AG09319 (cell line): Measurements from ENCODE around the gene RRM1.
"Not testable (repeated sequence)": the region's sequence is repeated elsewhere in the genome, so short reads cannot be mapped to it uniquely, and the experiment has no call there.

Experiments
- DNase-seq: peaks from one replicate; pipeline ENCODE4 v3.0.0-alpha.2; 2010; ENCODE audit warnings: low read depth; ENCODE audit errors: extremely low read depth
- TF ChIP-seq, protein P1 (sequence below): IDR thresholded peaks from 2 replicates; pipeline ENCODE4 v1.5.1; 2011; ENCODE audit warnings: low read depth, mild to moderate bottlenecking, inconsistent platforms, low read length, moderate library complexity

The RRM1 gene

DNA sequence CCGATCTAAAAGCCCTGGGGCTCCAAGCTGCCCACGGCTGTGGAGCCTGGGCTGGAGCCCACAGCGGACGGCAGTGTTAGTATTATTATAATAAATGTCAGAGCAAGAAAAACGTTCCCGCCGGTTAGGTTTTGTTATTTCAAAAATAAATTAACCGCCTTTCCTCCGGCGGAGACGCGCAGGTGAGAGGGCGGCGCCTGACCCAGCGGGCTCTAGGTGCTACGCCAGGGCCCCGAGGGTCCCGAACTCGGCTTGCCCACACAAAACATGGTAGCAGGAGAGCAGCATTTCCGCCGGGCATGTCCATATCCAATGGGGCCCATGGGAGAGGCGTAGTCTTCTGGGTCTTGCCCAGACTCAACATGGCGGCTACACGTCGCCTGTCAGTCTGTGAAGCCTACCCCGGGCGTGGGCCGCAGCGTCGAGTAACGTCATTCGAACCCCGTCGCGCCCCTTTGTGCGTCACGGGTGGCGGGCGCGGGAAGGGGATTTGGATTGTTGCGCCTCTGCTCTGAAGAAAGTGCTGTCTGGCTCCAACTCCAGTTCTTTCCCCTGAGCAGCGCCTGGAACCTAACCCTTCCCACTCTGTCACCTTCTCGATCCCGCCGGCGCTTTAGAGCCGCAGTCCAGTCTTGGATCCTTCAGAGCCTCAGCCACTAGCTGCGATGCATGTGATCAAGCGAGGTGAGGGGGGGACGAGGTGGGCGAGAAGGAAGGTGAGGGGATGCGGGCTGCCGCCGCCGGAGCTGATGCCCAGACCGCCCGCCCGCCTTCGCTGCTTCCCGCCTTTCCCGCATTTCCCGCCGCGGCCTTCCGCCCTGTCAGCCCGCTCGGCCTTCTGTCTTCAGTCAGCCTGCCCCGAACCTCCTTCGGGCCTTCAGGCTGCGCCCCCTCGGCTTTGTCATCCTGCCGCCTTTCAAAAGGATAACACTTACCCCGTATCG is at the start of gene RRM1:
Gene RRM1 (plus strand): TSS at position 452 of the 944 bp plus-strand sequence. CDS start 214 bp downstream, at position 666.
- TF ChIP-seq, protein P1, sequence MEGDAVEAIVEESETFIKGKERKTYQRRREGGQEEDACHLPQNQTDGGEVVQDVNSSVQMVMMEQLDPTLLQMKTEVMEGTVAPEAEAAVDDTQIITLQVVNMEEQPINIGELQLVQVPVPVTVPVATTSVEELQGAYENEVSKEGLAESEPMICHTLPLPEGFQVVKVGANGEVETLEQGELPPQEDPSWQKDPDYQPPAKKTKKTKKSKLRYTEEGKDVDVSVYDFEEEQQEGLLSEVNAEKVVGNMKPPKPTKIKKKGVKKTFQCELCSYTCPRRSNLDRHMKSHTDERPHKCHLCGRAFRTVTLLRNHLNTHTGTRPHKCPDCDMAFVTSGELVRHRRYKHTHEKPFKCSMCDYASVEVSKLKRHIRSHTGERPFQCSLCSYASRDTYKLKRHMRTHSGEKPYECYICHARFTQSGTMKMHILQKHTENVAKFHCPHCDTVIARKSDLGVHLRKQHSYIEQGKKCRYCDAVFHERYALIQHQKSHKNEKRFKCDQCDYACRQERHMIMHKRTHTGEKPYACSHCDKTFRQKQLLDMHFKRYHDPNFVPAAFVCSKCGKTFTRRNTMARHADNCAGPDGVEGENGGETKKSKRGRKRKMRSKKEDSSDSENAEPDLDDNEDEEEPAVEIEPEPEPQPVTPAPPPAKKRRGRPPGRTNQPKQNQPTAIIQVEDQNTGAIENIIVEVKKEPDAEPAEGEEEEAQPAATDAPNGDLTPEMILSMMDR: no peak
- DNase-seq: peak; percentile 88

DNA sequence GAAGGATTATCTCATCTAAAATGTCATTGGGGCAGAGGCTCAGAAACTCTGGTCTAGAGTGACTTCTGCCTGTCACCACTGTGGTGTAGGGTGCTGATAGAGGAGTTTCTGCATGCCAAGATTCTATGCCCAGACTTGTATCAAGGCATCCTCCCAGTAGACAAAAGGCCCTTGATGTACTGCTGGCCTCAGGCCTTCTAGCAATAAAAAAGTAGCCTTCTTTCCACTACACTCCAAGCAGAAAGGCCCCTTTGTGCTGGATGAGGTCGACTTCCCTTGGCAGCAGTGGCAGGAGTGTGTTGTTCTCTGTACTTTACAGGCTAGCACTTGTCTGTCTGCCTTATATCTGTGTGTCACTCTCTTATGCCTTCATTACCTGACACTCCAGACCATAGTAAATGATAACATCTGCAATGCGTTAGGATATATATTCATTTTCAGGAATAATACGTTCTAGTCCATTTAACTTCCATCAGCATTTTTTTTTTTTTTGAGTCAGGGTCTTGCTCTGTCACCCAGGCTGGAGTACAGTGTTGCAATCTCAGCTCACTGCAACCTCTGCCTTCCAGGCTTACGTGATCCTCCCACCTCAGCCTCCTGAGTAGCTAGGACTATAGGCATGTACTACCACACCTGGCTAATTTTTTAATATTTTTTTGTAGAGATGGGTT is 49.5 kb upstream of the RRM1 start:
- DNase-seq: no peak
- TF ChIP-seq, protein P1: no peak

DNA sequence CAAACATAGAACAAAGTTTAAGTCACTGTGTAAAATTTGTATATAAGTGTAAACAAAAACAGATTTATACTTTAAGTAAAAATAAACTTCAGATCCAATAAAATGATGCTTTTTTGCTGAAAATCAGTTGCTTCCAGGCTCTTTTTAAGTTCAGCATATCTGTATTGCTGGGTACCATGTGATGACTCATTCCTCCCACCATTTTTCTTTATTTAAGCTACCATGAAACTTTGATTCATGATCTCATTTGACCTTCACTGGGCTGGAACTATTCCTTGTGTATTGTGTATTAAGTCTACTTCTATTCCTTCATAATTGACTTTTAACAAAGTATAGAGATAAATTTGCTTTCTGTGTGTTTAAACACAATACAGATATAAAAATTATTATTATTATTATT is 46.3 kb upstream of the RRM1 start:
- DNase-seq: no peak
- TF ChIP-seq, protein P1: no peak

DNA sequence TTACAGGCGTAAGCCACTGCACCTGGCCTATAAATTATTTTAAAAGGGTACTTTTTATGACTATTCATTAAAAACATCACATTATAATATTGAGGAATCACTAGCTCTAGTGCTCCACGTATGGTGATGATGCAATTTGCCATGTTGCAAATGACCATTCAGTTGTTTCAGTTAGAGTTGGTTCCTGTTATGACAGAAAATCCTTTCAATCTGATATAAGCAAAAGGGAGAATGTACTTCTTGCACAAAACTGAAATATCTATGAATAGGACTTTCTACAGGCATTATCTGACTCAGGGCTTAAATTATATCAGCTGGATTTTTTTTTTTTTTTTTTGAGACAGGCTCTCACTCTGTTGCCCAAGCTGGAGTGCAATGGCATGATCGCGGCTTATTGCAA is 45.6 kb upstream of the RRM1 start:
- DNase-seq: no peak
- TF ChIP-seq, protein P1: no peak

DNA sequence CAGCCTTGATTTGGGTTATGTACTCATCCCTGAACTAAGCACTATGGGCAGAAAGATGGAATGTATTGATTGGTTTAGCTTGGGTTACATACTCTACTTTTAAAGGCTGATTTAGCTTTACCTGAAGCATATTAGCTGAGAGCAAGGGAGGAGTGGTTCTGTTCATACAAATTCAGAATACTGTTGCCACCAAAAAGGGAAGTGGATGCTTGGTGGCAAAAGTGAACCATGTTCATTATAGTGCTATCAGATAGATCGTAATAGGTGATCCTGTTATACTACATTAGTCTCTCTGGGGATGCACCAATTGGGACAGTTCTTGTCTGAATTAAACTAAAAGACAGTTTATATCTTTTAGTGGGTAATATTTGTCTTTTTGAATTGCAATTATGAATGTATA is 44.5 kb upstream of the RRM1 start:
- TF ChIP-seq, protein P1: no peak
- no peak for DNase-seq

DNA sequence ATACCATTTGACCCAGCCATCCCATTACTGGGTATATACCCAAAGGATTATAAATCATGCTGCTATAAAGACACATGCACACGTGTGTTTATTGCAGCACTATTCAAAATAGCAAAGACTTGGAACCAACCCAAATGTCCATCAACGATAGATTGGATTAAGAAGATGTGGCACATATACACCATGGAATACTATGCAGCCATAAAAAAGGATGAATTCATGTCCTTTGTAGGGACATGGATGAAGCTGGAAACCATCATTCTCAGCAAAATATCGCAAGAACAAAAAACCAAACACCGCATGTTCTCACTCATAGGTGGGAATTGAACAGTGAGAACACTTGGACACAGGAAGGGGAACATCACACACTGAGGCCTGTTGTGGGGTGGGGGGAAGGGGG is 41.4 kb upstream of the RRM1 start:
- DNase-seq: not testable (repeated sequence)

DNA sequence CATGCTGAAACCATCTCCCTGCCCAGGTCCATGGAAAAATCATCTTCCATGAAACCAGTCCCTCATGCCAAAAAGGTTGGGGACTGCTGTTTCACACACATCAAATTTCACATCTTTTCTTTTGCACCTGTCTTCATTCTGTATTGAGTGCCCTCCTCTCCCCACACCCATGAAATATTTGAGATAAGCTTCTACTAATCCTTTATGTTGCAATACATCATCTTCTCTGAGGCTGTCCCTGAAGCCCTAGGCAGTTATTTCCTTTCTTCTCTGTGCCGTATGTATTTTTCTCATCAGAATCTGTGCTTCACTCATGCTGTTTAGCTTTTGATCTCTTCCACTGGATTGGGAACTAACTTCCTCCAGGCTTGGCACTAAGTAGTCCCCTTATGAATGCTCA is 40.0 kb upstream of the RRM1 start:
- DNase-seq: no peak
- TF ChIP-seq, protein P1: no peak
